ENCODE measurements around the gene PDE6G.
A peak's percentile ranks its signal among the peaks of the same experiment; 100 is the strongest.

PDE6G gene

DNA sequence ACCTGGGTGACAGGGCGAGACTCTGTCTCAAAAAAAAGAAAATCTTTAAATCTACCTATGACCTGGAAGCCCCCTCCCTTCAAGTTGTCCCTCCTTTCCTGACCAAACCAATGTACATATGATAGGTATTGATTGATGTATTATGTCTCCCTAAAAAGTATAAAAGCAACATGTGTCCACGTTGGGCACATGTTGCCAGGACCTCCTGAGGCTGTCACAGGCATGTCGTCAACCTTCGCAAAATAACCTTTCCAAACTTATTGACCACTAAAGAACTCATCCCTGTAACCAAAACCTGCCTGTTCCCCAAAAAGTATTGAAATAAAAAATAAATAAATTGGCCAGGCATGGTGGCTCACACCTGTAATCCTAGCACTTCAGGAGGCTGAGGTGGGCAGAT is 5.7 kb upstream of the PDE6G start:
- DNase-seq (ENCODE audit: low spot score): no peak

DNA sequence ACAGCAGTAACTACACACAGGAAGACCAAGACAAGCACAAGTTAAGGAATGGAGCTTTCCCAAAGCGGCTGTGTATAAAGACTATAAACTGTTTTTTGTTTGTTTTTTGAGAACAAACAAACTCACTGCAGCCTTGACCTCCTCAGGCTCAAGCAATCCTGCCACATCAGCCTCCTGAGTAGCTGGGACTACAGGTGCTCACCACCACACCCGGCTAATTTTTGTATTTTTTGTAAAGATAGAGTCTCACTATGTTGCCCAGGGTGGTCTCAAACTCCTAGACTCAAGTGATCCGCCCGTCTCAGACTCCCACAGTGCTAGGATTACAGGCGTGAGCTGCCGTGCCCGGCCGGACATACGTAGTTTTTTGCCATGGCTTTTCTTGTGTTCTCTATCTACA is 4.1 kb upstream of the PDE6G start:
- DNase-seq (ENCODE audit: low spot score): no peak

DNA sequence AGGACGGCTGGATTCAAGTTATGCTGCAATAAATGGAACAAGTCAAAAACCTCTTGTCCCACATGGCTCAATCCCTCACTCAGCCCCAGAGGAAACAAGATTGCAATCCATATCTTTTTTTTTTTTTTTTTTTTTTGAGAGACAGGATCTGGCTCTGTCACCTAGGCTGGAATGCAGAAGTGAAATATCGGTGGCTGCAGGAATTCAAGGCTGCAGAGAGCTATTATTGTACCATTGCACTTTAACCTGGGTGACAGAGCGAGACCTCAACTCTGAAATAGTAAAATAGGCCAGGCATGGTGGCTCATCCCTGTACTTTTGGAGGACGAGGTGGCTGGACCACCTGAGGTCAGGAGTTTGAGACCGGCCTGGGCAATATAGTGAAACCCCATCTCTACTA is 2.7 kb upstream of the PDE6G start:
- DNase-seq (ENCODE audit: low spot score): no peak

DNA sequence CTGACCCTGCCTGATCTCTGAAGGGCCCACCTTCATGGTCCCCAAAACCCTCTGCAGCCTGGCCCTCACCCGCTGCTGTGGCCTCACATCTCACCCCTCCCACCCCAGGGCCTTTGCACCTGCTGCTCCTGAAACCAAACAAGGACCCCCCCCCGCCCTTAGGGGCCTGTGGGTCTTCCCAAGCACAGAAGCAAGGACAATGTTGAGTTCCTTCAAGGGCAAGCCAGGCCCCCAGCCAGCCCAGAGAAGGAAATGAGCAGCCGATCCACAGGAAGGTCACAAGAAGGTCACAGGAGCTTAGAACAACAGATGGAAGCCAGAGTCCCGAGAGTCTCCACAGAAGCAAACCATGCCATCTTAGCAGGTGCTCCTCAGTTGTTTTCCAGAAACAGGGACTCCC is 493 bp upstream of the PDE6G start:
- no peak for DNase-seq (ENCODE audit: low spot score)

DNA sequence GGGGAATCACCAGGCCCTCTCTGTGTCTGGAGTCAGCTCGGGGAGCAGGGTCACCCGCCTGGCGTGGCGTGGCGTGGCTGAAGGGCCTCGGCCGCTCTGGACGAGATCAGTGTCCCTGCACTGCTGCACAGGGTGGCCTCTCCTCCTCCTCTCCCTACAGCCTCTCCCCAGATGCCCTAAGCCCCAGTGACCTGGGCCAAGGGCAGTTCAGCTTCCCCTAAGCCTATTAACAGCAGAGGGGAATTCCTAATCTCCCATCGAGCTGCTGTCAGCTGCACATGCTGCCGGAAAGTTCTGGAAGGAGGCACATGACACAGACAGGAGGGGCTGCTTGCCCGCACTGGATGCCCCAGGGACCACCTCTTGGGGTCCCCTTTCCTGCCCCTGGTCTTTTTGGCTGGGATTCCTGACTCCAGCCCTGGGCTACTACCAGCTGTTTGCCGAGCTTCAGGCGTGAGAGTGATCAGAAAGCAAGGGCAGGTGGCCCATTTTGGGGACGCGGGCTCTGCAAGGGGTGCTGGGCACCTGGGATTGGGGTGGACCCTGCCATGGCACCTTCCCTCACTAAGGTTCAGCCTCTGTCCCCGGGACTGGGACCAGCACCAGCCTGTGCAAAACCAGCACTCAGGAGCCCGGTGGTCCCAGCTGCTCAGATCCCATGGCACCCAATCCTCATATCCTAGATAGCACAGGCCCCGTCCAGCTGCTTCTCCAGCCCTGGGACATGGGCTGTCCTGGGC is 794 bp downstream of the PDE6G start:
- DNase-seq (ENCODE audit: low spot score): no peak

DNA sequence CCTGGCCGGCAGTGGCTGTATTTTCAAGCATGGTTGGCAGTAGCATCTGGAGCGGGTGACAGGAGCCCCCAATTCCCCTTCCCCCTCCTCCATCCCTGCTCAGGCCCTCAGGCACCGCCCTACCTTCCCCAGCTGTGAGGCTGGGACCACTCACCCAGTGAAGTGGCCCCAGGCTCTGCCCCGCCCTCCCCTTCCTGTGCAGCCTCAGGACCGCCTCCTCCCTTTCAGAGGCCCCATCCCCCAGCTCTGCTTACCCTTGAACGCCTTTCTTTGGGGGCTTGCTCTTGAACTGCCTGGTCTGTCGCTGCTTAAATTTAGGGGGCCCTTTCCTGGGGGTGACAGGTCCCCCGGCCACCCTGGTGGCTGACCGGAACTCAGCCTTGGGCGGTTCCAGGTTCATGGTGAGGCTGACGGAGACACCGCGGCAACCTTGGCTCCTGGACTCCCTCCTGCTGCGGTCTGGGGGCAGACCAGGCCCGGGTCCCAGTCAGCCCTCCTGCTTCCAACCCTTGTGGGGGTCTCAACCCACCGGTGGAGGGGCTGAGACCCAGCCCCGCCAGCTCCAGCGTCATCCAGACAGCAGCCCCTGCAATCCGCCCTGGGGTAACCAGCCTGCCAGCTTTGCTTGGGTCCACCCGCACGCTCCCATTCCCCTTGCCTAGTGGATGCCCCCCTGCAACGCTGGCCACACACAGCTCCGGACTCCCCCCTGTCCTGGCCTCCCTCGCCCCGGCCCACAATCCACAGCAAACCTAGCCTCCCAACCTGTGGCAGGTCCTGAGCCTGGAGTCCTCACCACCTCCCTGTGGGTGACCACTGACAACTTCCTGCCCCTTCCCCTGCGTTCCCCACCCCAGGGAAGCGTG is 3.2 kb downstream of the PDE6G start:
- no peak for DNase-seq (ENCODE audit: low spot score)

DNA sequence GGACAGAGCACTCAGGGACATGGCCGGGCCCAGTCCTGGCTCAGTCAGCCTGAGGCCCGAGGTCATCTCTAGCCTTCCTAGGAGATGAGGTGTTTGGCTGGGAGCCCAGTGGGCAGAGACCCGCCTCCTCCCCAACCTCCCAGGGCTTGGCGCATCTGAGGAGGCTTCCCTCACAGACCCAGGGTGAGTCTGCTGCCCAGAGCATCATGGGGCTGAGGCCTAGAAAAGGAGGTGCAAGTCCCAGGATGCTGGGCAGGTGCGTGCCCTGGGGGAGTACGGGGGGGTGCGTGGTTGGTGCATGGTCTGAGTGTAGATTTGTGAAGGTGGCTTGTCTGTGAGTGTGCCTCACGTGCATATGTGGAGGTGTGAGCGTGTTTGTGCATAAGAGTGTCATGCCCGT is 4.7 kb downstream of the PDE6G start:
- DNase-seq (ENCODE audit: low spot score): no peak

DNA sequence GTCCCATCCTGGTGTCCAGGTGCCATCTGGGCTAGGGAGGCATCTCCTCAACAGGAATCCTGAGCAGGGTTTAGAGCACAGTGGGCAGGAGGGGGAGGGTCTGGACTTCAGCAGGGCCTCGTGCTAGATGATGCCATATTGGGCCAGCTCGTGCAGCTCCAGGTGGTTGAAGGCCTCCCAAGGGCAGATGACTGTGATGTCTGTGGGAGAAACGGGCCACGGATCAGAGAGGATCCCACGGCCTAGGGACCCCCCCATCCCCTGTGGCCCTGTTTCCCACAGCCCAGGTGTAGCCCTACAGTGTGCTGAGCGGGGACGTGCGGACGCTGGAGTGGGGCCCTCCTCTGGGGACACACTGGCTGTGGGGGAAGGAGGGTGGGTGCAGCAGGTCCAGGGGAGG is 5.4 kb downstream of the PDE6G start:
- no peak for DNase-seq (ENCODE audit: low spot score)

DNA sequence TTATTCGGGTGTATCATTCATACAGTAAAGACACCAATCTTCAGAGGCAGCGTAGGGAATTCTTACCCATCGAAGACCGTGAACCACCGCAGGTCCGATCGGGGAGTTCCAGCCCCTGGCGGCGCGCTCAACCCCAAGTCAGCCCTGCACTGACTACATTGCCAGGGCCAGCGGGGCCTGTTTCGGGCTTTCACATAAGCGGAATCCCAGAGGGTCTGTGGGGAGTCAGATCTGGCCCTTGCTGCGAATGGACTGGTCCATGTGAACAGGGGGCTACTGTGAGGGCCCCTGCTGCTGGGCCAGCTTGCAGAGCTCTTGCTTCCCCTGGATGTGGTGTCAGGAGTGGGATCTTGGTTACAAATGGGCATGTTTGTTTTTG is 7.6 kb downstream of the PDE6G start:
- no peak for DNase-seq (ENCODE audit: low spot score)

DNA sequence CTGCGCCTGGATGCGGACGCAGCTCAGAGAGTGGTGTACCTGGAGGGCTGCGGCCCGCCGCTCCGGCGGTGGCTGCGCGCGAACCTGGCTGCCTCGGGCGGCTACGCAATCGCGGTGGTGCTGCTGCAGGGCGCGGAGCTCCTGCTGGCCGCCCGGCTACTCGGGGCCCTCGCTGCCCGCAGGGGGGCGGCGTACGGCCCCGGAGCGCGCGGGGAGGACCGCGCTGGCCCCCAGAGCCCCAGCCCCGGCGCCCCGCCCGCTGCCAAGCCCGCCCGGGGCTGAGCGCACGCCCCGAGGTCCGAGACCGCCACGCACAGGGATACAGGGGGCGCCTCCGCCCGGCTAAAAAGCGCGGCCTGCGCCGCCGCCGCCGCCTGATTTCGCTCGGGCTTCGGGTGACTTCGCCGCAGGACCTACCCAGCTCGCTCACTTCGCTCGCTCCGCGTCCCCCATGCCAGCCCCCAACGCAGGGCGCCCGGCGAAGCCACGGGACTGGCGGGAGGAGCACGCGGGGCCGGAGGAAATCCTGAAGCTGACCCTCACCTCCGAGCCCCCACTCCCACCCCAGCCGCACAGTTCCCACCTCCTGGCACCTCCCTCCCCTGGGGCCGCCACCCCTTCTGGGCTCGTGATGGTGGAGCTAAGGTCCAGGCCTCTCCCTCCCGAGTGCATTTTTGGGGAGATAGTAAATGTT is 8.2 kb downstream of the PDE6G start:
- DNase-seq (ENCODE audit: low spot score): no peak

DNA sequence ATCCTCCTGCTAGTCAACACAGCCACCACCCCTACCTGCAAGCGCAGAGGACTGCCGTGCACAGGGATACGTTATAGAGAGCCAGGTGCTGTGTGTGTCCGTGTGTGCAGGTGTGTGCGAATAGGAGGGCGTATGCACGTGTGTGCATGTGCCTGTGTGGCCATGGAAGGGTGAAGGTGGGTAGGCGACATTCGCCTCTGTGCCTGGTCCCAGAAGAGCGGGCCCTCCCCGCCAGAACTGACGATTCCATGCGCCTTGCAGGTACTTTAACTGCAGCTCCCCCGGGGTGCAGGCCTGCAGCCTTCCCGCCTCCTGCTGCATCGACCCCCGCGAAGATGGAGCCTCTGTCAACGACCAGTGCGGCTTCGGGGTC is 8.7 kb downstream of the PDE6G start:
- DNase-seq (ENCODE audit: low spot score): no peak

DNA sequence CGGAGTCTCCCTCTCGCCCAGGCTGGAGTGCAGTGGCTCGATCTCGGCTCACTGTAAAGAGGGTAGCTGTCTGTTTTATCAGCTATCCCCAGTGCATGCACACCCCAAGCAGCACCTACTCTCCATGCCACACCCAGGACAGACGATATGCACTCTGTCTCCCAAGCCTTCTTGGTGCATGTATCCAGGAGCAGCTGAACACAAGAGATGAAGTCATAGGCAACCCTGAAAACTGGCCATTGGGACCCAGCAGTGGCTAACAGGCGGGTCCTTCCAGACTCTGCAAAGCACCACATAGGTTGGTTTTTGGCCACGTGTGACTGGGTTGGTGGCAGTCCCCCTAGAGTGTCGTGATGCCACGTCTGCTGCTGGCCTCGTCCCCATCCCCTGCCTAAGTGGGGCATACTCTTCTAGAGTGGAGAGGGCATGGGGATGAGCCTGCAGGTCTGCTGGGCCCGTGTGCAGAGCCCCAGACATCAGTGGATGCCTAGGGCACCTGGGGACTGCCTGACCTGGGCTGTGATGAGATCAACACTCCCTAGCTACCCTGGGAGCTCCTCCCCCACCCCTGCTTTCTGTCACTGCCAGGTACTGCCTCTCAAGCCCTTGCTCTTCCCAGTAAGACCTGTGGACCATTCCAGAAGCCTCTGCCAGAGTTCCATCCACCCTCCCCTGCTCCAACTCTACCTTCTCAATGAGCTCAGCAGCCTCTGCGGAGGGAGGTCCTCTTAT is 9.3 kb downstream of the PDE6G start:
- DNase-seq (ENCODE audit: low spot score): no peak

DNA sequence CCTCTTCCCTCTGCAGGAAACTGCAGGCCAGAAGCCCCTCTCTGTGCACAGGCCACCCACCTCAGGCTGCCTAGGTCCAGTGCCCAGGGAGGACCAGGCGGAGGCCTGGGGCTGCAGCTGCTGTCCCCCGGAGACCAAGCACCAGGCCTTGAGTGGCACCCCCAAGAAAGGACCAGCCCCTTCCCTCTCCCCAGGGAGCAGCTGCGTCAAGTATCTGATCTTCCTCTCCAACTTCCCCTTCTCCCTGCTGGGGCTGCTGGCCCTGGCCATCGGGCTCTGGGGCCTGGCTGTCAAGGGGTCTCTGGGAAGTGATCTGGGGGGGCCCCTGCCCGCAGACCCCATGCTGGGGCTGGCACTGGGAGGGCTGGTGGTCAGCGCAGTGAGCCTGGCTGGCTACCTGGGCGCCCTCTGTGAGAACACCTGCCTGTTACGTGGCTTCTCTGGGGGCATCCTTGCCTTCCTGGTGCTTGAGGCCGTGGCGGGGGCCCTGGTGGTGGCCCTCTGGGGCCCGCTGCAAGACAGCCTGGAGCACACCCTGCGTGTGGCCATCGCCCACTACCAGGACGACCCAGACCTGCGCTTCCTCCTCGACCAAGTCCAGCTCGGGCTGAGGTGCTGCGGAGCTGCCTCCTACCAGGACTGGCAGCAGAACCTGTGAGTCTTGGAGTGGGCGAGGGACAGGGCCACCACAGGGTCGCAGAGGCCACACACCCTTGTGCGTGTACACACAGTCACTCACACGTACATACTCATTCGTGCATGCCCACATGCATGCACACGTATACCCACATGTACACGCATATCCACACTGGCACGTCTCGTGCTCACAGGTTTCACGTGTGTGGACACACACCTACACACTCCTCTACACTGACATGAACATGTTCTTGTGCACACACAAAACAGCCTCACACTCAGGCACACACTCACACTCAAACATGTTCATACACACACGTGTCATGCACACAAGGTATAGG is 11.1 kb downstream of the PDE6G start:
- DNase-seq (ENCODE audit: low spot score): no peak

DNA sequence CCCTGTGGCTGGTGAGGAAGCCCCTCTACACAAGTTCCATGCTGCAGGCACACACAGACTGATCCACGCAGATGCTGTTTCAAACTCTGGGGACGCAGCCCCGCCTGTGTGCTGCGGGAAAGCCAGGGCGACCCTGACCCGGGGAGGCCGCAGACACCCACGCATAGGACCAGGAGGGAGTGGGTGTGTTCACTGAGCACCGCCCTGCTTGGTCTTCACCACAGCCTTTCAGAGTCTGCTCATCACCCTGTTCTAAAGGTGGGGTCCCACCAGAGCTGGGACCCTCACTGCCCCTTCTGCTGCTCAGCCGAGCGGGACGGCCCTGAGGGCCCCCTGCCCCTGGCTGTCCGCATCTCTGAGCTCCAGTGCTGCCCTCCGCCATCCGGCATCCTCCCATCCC is 11.8 kb downstream of the PDE6G start:
- no peak for DNase-seq (ENCODE audit: low spot score)

DNA sequence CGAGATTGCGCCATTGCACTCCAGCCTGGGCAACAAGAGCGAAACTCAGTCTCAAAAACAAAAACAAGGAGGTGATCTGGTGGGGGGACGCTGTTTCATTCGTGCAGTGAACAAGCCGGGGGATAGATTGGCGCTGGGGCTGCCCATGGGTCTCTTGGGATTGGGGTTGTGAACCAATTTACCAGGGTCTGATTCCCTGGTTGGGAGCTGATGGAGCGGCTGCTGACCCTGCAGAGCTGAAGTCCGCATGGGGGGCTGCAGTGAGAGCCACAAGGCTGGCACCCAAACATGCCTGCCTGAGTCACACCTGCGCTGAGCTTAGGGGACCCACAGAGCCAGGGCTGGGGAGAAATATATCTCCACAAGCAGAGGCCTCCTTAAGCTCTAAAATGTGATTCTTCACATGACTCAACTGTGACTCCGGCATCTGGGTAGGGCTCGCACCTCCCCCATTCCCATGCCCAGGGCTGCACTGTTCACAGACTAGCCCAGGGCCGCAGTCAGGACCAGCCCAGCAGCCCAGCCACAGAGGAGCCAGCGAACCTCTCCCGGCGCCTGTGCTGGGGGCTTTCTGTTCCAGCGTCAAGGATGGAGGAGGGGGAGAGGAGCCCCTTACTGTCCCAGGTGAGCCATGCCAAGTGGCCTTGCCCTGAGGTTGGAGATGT is 14.4 kb downstream of the PDE6G start:
- DNase-seq (ENCODE audit: low spot score): no peak

DNA sequence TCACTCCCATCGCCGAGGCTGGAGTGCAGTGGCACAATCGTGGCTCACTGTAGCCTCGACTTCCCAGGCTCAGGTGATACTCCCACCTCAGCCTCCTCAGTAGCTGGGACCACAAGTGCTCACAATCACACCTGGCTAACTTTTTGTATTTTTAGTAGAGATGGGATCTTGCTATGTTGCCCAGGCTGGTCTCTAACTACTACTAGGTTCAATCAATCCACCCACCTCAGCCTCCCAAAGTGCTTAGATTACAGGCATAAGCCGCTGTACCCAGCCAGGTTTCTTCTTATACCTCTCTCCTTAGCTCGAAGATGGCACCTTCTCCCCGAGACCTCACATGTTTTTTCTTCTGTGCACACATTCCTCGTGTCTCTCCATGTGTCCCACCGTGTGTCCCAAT is 16.3 kb downstream of the PDE6G start:
- DNase-seq (ENCODE audit: low spot score): no peak

DNA sequence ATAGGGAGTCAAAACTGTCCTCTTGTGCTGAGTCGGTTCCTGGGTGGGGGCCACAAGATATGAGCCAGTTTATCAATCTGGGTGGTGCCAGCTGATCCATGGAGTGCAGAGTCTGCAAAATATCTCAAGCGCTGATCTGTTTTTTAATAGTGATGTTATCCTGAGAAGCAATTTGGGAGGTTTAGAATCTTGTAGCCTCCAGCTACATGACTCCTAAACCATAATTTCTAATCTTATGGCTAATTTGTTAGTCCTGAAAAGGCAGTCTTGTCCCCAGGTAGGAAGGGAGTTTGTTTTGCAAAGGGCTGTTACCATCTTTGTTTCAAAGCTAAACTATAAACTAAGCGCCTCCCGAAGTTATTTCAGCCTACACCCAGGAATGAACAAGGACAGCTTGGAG is 17.7 kb downstream of the PDE6G start:
- DNase-seq (ENCODE audit: low spot score): no peak

DNA sequence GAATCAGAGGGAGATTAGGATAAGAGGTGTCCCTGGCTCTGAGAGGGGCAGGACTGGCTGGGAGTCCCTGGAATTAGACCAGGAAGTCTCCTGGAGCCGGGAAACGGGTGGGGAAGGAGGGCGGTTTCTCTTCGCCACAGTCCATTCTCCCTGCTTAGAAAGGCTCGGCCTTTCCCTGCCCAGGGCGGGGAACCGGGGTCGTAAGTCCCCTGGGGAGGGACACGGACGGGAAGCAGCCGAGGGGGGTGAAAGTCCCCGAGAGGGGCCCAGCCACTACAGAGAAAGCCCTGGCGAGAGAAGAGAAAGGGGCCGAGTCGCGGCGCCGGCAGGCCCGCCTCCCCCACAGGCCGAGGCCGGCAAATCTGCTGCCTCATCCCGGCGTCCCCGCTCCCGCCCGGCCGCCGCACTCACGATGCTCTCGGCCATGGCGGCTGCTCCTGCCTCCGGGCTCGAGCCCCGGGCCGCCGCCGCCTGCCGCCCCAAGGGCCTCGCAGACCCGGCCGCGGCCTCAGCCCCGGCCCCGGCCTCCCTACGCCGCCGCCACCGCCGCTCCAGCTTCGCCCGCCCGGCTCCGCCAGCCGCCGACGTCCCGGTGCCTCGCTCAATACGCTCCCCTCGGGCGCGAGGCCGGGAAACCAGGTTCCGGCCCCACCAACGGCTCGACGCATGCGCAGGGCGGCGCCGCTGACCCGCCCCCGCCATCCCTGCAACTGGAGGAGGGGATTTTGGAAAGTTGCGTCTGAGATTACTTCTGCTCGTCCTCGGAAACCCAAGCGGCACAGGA is 19.6 kb downstream of the PDE6G start, which contains the start of the genes NPLOC4 and TSPAN10:
NPLOC4 (minus strand) TSS at position 608 of the 784 bp plus-strand sequence; CDS start at position 426, 182 bp downstream.
TSPAN10 (plus strand) TSS at position 692 of the 784 bp plus-strand sequence. CDS start 5,217 bp downstream, outside the sequence.
- DNase-seq (ENCODE audit: low spot score): peak; percentile 76

DNA sequence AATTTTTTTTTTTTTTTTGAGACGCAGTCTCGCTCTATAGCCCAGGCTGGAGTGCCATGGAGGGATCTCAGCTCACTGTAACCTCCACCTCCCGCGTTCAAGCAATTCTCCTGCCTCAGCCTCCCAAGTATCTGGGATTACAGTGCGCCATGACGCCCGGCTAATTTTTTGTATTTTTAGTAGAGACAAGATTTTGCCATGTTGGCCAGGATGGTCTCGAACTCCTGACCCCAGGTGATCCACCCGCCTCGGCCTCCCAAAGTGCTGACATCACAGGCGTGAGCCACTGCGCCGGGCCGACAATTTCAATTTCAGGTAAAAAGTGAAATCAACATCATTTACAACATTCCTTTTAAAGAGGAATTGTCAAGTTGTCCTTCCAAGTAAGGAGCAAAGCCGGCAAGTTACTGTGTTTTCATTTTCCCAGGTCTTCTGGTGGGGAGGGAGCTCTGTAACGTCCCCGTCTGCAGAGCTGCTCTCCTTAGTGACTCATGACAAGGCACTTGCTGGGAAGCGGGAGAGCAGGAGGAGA is 20.3 kb downstream of the PDE6G start:
- DNase-seq (ENCODE audit: low spot score): no peak
